Body of pancreas (tissue), 4 donors: ENCODE results near the gene GLMN. TPM values are rescaled to one million over a fixed set of nuclear protein-coding genes. Genes with fewer than 3 reads are reported as not detected.

Experiments used
- ATAC-seq: fragments of 150-250 bp; one replicate; pipeline ENCODE4 v1.9.1; 2016
- DNase-seq, 4 donors: peaks; one replicate each; pipeline ENCODE4 v3.0.0-alpha.2; 2019
- H3K27ac ChIP-seq, 4 donors: fragments of 200-600 bp; sonication (generic); 1 replicate in 3 of 4; 2 replicates in 1 of 4; pipeline versions ENCODE4 v1.5.1 to v1.6.1; 2016 to 2019; ENCODE audit warnings: mild to moderate bottlenecking in 1 of 4, mixed read lengths in 1 of 4, moderate library complexity in 1 of 4
- H3K27me3 ChIP-seq, 2 donors: fragments of 200-600 bp; sonication (generic); one replicate each; pipeline ENCODE4 v1.6.0; 2016; ENCODE audit warnings: mild to moderate bottlenecking in 1 of 2
- H3K36me3 ChIP-seq, 2 donors: fragments of 200-600 bp; sonication (generic); replicated peaks in 1 of 2; 2 replicates each; pipeline ENCODE4 v1.5.1; 2016; ENCODE audit warnings: low read depth in 2 of 2; ENCODE audit not compliant: insufficient read depth in 1 of 2
- H3K4me1 ChIP-seq: fragments of 200-600 bp; sonication (generic); one replicate; pipeline ENCODE4 v1.6.0; 2016
- H3K4me3 ChIP-seq, 2 donors: fragments of 200-600 bp; sonication (generic); 1 replicate in 1 of 2; 2 replicates in 1 of 2; pipeline ENCODE4 v1.5.1; 2016 to 2019
- H3K9me3 ChIP-seq, 3 donors: fragments of 200-600 bp; sonication (generic); 1 replicate in 2 of 3; 2 replicates in 1 of 3; pipeline ENCODE4 v1.5.1; 2016
- CTCF ChIP-seq, 7 experiments: fragments of 450-650 bp in 4 of 7; fragments of 200-600 bp in 3 of 7; sonication (generic) in 3 of 7; IDR thresholded peaks; one replicate each; pipeline ENCODE4 v1.5.1; 2016 to 2019; ENCODE audit warnings: antibody characterized with exemption in 7 of 7
- POLR2A ChIP-seq, 3 donors: fragments of 450-650 bp; IDR thresholded peaks; one replicate each; pipeline ENCODE4 v1.6.1; 2016; ENCODE audit warnings: antibody characterized with exemption in 3 of 3, mild to moderate bottlenecking in 2 of 3
- WGBS, 2 donors: methylation state at CpG; one replicate each; pipeline ENCODE4 v1.1.5; 2017; 5-methylcytosine and 5-hydroxymethylcytosine counted together
- intact Hi-C: fragments of 100-400 bp; cut with DNase I; formaldehyde crosslinking; loops from one replicate; pipeline ENCODE4 v1.15.1; 2023
- total RNA-seq, 2 donors: library from RNA; depleted of rRNA; stranded (reverse); fragments of >200 nt; gene quantifications; one replicate each; pipeline ENCODE4 v1.1.0, GENCODE V29; 2016

Gene GLMN
- total RNA-seq, 2 donors from 2014 or later: 3.6 to 4.7 TPM

GRCh38 chr1:92228401-92228800 is 70.4 kb downstream of the GLMN start:
- 60 to 64% methylated on average over 3 of the region's 3 CpGs for WGBS, 2 donors
- Histone ChIP-seq H3K4me3 (no peak overlapping the region), H3K36me3 (no peaks in the 10 kb centered on the region), H3K27me3 (no peaks in the 10 kb centered on the region), H3K4me1 (no peaks in the 10 kb centered on the region), H3K27ac (no peak overlapping the region), H3K9me3 (no peaks in the 10 kb centered on the region)
- DNase-seq: no peak
- no peak for ATAC-seq
- intact Hi-C loops: no loop called here
- no peak for TF ChIP-seq POLR2A (IDR thresholded peaks at IDR 0.05)
- no peak for TF ChIP-seq CTCF (IDR thresholded peaks at IDR 0.05)

GRCh38 chr1:92219028-92219427 is 79.8 kb downstream of the GLMN start:
- H3K9me3 ChIP-seq: no peaks in the 10 kb centered on the region
- no peaks in the 10 kb centered on the region for H3K36me3 ChIP-seq
- DNase-seq (no peak), ATAC-seq (no peak)
- H3K27me3 ChIP-seq: no peaks in the 10 kb centered on the region
- intact Hi-C loops: no loop called here
- TF ChIP-seq POLR2A (IDR thresholded peaks at IDR 0.05): no peak
- TF ChIP-seq CTCF (IDR thresholded peaks at IDR 0.05): no peak
- H3K27ac ChIP-seq: no peak overlapping the region
- no peaks in the 10 kb centered on the region for H3K4me1 ChIP-seq
- no peak overlapping the region for H3K4me3 ChIP-seq

GRCh38 chr1:92218559-92218958 is 80.2 kb downstream of the GLMN start:
- no peaks in the 10 kb centered on the region for H3K27me3 ChIP-seq
- TF ChIP-seq CTCF (IDR thresholded peaks at IDR 0.05) (no peak), POLR2A (IDR thresholded peaks at IDR 0.05) (no peak)
- H3K36me3 ChIP-seq: no peaks in the 10 kb centered on the region
- no peaks in the 10 kb centered on the region for H3K9me3 ChIP-seq
- H3K4me3 ChIP-seq: no peak overlapping the region
- no peak overlapping the region for H3K27ac ChIP-seq
- WGBS, 2 donors: 73% methylated on average over 14 of the region's 14 CpGs
- intact Hi-C loops: no loop called here
- DNase-seq (no peak), ATAC-seq (no peak)
- H3K4me1 ChIP-seq: no peaks in the 10 kb centered on the region

- no peak for TF ChIP-seq POLR2A (IDR thresholded peaks at IDR 0.05)
- TF ChIP-seq CTCF (IDR thresholded peaks at IDR 0.05): no peak
- DNase-seq (no peak), ATAC-seq (no peak)
- Histone ChIP-seq H3K27ac (no peak within 1 kb of the TSS), H3K36me3 (no peaks in the 10 kb centered on the region), H3K9me3 (no peaks in the 10 kb centered on the region), H3K4me3 (no peak within 1 kb of the TSS), H3K4me1 (no peaks in the 10 kb centered on the region), H3K27me3 (no peaks in the 10 kb centered on the region)
- 89 to 94% methylated on average over 27 of the region's 27 CpGs for WGBS, 2 donors
- intact Hi-C loops: no loop called here
Observed at GRCh38 chr1:92217721-92218120, 81.1 kb downstream of the GLMN start, which contains the start of gene C1orf146. TSS of gene C1orf146 (plus strand) at chr1:92217915. CDS start at chr1:92231421, 13,506 bp downstream.

- Histone ChIP-seq H3K27ac (no peak overlapping the region), H3K27me3 (no peaks in the 10 kb centered on the region), H3K9me3 (no peaks in the 10 kb centered on the region), H3K36me3 (no peaks in the 10 kb centered on the region), H3K4me1 (no peaks in the 10 kb centered on the region), H3K4me3 (no peak overlapping the region)
- WGBS, 2 donors: 89% methylated on average over 2 of the region's 2 CpGs
- intact Hi-C loops: no loop called here
- no peak for ATAC-seq
- DNase-seq: no peak
- no peak for TF ChIP-seq CTCF (IDR thresholded peaks at IDR 0.05)
- no peak for TF ChIP-seq POLR2A (IDR thresholded peaks at IDR 0.05)
Observed at GRCh38 chr1:92211166-92211565, 87.6 kb downstream of the GLMN start.
